Testis (tissue), 3 donors: ENCODE data around the gene PXK. TPM values are rescaled to one million over a fixed set of nuclear protein-coding genes. Genes with fewer than 3 reads are reported as not detected.

Experiments
- DNase-seq: peaks from one replicate; pipeline ENCODE4 v3.0.0-alpha.2; 2019
- H3K27ac ChIP-seq, 2 donors: fragments of 200-600 bp; sonication (generic); one replicate each; pipeline ENCODE4 v1.5.1; 2019
- H3K27me3 ChIP-seq: fragments of 200-600 bp; sonication (generic); one replicate; pipeline ENCODE4 v1.5.1; 2019
- H3K36me3 ChIP-seq: fragments of 200-600 bp; sonication (generic); one replicate; pipeline ENCODE4 v1.5.1; 2017; ENCODE audit warnings: low read depth; ENCODE audit errors: missing control alignments
- H3K4me1 ChIP-seq: fragments of 200-600 bp; sonication (generic); one replicate; pipeline ENCODE4 v1.5.1; 2019
- H3K4me3 ChIP-seq, 2 donors: fragments of 200-600 bp; sonication (generic); one replicate each; pipeline ENCODE4 v1.5.1; 2017 to 2019
- H3K9me3 ChIP-seq: fragments of 200-600 bp; sonication (generic); one replicate; pipeline ENCODE4 v1.5.1; 2017
- CTCF ChIP-seq, 3 experiments: fragments of 450-650 bp in 2 of 3; fragments of 200-600 bp in 1 of 3; sonication (generic) in 1 of 3; IDR thresholded peaks; one replicate each; pipeline ENCODE4 v1.5.1; 2016 to 2019; ENCODE audit warnings: antibody characterized with exemption in 3 of 3, mild to moderate bottlenecking in 2 of 3, moderate library complexity in 1 of 3
- POLR2A ChIP-seq: fragments of 450-650 bp; IDR thresholded peaks from one replicate; pipeline ENCODE4 v1.6.1; 2017; ENCODE audit warnings: antibody characterized with exemption, mild to moderate bottlenecking, moderate library complexity
- WGBS, 2 donors: methylation state at CpG; one replicate each; pipeline ENCODE4 v1.1.5; 2018; 5-methylcytosine and 5-hydroxymethylcytosine counted together
- intact Hi-C: fragments of 100-400 bp; cut with DNase I; formaldehyde crosslinking; loops from one replicate; pipeline ENCODE4 v1.15.1; 2023; ENCODE audit warnings: low total_unique reads
- polyA plus RNA-seq: library from polyadenylated mRNA; stranded (reverse); fragments of 350-450 nt; fragmentation: Illumina TruSeq; extraction: RNeasy Lipid Tissue Mini Kit (QIAGEN cat#74804); gene quantifications from one replicate; pipeline ENCODE4 v1.2.3, GENCODE V29; 2014; ENCODE audit warnings: low read depth, low replicate concordance; ENCODE audit not compliant: insufficient read depth
- total RNA-seq, 2 donors: library from RNA; depleted of rRNA; stranded (reverse); fragments of >200 nt; gene quantifications; one replicate each; pipeline ENCODE4 v1.2.3, GENCODE V29; 2016

Gene PXK
- total and polyA plus RNA-seq, 3 donors from 2014 or later: 28.8 to 31.3 (median 29.3) TPM

GRCh38 chr3:58326267-58326900, 6.3 kb upstream of the PXK start:
- DNase-seq: no peak
- peaks cover 4% of the 10 kb centered on the region for H3K4me1 ChIP-seq
- TF ChIP-seq CTCF (IDR thresholded peaks at IDR 0.05): no peak
- no peaks in the 10 kb centered on the region for H3K27me3 ChIP-seq
- H3K36me3 ChIP-seq: no peaks in the 10 kb centered on the region
- H3K9me3 ChIP-seq: no peaks in the 10 kb centered on the region
- WGBS, 2 donors: 87 to 94% methylated on average over 8 of the region's 8 CpGs
- intact Hi-C loops: loop anchor here (10.0 kb wide), 1 partner anchor 88 kb away; no protein-coding TSS in a partner anchor
- no peak overlapping the region for H3K27ac ChIP-seq
- H3K4me3 ChIP-seq: no peak overlapping the region

GRCh38 chr3:58329150-58329921, 3.4 kb upstream of the PXK start:
- H3K36me3 ChIP-seq: no peaks in the 10 kb centered on the region
- H3K27me3 ChIP-seq: no peaks in the 10 kb centered on the region
- DNase-seq: no peak
- intact Hi-C loops: loop anchor here (10.0 kb wide), 1 partner anchor 85 kb away; no protein-coding TSS in a partner anchor
- H3K4me1 ChIP-seq: peaks cover 10% of the 10 kb centered on the region
- 87 to 91% methylated on average over 8 of the region's 8 CpGs for WGBS, 2 donors
- TF ChIP-seq POLR2A (no peak), CTCF (IDR thresholded peaks at IDR 0.05) (no peak)
- H3K4me3 ChIP-seq: no peak overlapping the region
- H3K27ac ChIP-seq: no peak overlapping the region
- H3K9me3 ChIP-seq: no peaks in the 10 kb centered on the region

GRCh38 chr3:58329922-58330413, 2.7 kb upstream of the PXK start:
- H3K27me3 ChIP-seq: no peaks in the 10 kb centered on the region
- no peak for DNase-seq
- 91 to 94% methylated on average over 5 of the region's 5 CpGs for WGBS, 2 donors
- no peak overlapping the region for H3K4me3 ChIP-seq
- intact Hi-C loops: loop anchor here (5.0 to 10.0 kb wide), 2 partner anchors 85 to 162 kb away; partner anchors contain the start of gene KCTD6
- no peak overlapping the region for H3K27ac ChIP-seq
- no peaks in the 10 kb centered on the region for H3K9me3 ChIP-seq
- TF ChIP-seq CTCF (IDR thresholded peaks at IDR 0.05) (no peak), POLR2A (no peak)
- peaks cover 10% of the 10 kb centered on the region for H3K4me1 ChIP-seq
- H3K36me3 ChIP-seq: no peaks in the 10 kb centered on the region

GRCh38 chr3:58331593-58332152, 1.0 kb upstream of the PXK start:
- 67 to 72% methylated on average over 4 of the region's 4 CpGs for WGBS, 2 donors
- intact Hi-C loops: loop anchor here (5.0 kb wide), 1 partner anchor 161 kb away; the partner anchor contains the start of gene KCTD6
- no peak overlapping the region for H3K4me3 ChIP-seq
- H3K36me3 ChIP-seq: no peaks in the 10 kb centered on the region
- H3K27me3 ChIP-seq: no peaks in the 10 kb centered on the region
- DNase-seq: no peak
- H3K27ac ChIP-seq: no peak overlapping the region
- no peaks in the 10 kb centered on the region for H3K9me3 ChIP-seq
- peaks cover 10% of the 10 kb centered on the region for H3K4me1 ChIP-seq
- TF ChIP-seq CTCF (IDR thresholded peaks at IDR 0.05): no peak
- no peak for TF ChIP-seq POLR2A
